Stimulated activated CD8-positive, alpha-beta memory T cell treated with anti-CD3 and anti-CD28 coated beads, Interleukin-15, amount 100 ng/mL, for 24 hours (primary cell): ENCODE measurements around the gene SRP54.
"Not testable (repeated sequence)": the region's sequence is repeated elsewhere in the genome, so short reads cannot be mapped to it uniquely, and the experiment has no call there.

ENCODE experiments used
- DNase-seq: peaks from one replicate; pipeline ENCODE4 v3.0.0-alpha.2; 2020; ENCODE audit warnings: low read depth

The SRP54 gene

DNA sequence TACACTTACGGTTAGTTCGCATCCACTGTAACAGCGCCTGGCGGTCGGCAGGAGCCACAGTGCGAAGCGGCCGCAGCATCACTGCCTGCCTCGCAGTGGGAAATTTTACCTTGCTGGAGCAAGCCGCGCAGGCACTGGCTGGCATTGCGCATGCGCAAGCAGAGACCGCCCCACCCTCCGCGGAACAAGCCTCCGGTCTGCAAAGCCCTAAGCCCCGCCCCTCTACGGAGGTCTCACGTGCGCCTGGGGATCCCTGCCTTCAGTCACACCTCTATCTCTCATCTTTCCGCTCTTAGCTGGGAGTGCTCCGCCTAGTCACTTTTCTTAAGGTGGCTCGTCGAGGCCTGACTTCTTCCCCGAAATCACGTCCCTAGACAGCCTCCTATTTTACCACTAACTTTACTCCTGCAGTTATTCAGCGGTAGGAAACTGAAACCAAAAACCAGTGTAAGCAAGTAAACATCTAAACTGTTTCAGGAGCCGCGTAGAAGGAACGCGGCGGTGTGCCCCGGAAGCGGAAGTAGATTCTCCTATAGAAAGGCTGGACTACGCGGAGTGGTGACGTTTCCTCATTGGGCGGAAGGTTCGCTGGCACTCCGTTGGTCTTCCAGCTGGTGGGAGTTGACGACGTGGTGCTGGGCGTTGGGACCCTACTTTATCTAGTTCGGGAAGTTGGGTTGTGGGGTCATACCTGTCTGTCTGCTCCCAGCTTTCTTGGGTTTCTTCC is at the start of gene SRP54:
Gene SRP54, plus strand, starts transcription at position 572 of the 727 bp plus-strand sequence. CDS start 13,718 bp downstream, outside the sequence.
- peak; percentile 93 for DNase-seq

- no peak for DNase-seq
Observed at GRCh38 chr14:34933301-34933700, 49.5 kb upstream of the SRP54 start.

DNA sequence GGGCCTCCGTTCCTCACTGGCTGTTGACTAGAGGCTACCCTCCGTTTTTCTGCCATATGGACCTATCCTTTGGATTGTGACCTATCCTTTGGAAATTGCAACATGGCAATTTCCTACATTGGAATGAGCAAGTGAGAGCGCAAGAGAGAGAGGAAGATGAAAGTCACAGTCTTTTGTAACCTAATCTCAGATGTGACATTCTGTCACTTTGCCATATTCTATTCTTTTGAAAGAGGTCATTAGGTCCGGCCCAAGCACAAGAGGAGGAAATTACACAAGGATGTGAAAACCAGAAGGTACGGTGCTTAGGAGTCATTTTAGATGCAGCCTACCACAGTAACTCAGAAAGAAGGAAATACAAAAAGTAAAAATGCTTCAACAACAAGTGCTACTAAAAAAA is 47.3 kb upstream of the SRP54 start:
- DNase-seq = no peak

GRCh38 chr14:34937442-34937841 is 45.4 kb upstream of the SRP54 start:
- no peak for DNase-seq

DNA sequence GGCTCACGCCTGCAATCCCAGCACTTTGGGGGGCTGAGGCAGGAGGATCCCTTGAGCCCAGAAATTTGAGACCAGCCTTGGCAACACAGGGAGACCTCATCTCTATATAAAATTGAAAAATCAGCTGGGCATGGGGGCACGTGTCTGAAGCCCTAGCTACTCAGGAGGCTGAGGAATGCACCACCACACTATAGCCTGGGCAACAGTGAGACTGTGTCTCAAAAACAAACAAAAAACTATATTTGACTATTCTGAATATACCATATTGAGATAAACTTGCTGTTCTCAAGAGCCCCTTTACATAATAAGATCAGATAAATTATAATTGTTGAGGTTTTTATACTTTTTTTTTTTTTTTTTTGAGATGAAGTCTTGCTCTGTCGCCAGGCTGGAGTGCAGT is 44.9 kb upstream of the SRP54 start:
- DNase-seq = no peak

DNA sequence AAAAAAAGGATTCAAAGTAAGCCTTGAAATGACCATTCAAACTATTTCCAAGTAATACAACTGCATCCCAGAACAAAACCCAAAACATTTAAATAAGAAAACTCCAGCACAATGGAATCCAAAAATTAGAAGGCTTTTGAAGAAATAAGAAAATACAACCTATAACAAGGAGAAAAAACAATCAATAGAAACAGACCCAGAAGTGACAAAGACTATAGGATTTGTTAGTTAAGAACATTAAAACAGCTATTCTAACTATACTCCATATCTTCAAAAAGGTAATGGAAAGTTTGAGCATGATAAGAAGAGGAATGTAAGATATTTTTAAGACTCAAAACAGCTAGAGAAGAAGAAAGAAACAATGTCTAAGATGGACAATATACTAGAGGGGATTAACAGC is 39.3 kb upstream of the SRP54 start:
- no peak for DNase-seq

DNA sequence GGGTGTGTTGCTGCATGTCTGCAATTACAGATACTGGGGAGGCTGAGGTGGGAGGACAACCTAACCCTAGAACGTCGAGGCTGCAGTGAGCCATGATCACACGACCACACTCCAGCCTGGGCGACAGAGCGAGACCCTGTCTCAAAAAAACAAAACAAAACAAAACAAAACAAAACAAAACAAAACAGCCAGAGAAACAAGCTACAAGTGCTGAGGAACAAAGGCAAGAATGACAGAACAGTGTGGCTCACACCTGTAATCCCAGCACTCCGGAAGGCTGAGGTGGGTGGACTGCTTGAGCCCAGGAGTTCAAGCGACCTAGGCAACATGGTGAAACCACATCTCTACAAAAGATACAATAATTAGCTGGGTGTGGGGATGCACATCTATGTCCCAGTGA is 38.0 kb upstream of the SRP54 start:
- no peak for DNase-seq

DNA sequence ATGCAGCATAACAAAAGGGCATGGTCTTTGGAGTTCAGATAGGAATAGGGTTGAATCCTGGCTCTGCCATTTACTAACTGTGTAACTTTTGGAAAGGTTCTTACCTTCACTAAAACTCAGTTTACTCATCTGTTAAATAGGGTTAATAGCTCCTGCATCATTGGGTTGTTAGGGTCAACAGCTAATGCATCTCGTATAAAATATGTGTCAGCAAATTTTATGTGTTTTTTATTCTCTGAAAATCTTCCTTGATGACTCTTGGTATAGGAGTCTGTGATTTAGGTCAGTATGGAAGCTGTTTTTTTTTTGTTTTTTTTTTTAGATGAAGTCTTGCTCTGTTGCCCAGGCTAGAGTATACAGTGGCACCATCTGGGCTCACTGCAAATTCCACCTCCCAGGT is 36.1 kb upstream of the SRP54 start:
- DNase-seq = no peak

- no peak for DNase-seq
Observed at GRCh38 chr14:34951286-34951685, 31.5 kb upstream of the SRP54 start.

GRCh38 chr14:34956931-34957330 is 25.9 kb upstream of the SRP54 start:
- DNase-seq = no peak

DNA sequence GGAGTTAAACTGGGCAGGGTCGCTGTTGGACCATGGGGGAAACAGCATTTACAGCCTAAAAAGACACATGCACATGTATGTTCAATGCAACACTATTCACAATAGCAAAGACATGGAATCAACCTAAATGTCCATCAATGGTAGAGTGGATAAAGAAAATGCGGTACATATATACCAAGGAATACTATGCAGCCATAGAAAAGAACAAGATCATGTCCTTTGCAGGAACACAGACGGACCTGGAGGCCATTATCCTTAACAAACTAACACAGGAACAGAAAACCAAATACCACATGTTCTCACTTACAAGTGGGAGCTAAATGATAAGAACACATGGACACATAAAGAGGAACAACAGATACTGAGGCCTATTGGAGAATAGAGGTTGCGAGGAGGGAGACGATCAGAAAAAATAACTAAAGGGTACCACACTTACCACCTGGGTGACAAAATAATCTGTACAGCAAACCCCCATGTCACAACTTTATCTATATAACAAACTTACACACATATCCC is 25.0 kb upstream of the SRP54 start:
- no peak for DNase-seq

GRCh38 chr14:34962106-34962505 is 20.7 kb upstream of the SRP54 start:
- DNase-seq = not testable (repeated sequence)

- no peak for DNase-seq
Observed at GRCh38 chr14:34964977-34965764, 17.6 kb upstream of the SRP54 start.

GRCh38 chr14:34965912-34966311 is 16.9 kb upstream of the SRP54 start:
- DNase-seq = no peak

GRCh38 chr14:34966413-34966812 is 16.4 kb upstream of the SRP54 start:
- DNase-seq = no peak

DNA sequence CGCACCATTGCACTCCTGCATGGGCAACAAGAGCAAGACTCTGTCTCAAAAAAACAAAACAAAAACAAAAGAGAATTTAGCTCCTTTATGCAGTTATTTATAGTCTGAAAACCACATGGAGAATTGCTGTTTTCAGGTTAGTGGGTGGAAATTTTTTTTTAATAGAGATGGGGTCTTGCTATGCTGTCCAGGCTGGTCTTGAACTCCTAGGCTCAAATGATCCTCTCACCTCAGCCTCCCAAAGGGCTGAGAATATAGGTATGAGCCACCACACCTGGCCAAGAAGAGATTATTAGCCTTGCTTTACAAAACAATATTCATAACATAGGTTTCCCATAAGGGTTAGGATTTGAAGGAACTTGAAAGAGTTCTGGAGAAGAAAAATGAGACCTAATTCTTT is 12.1 kb upstream of the SRP54 start:
- no peak for DNase-seq

- no peak for DNase-seq
Observed at GRCh38 chr14:34971381-34971780, 11.4 kb upstream of the SRP54 start.

GRCh38 chr14:34971801-34972200 is 11.0 kb upstream of the SRP54 start:
- DNase-seq = no peak

GRCh38 chr14:34978444-34978843 is 4.3 kb upstream of the SRP54 start:
- no peak for DNase-seq

DNA sequence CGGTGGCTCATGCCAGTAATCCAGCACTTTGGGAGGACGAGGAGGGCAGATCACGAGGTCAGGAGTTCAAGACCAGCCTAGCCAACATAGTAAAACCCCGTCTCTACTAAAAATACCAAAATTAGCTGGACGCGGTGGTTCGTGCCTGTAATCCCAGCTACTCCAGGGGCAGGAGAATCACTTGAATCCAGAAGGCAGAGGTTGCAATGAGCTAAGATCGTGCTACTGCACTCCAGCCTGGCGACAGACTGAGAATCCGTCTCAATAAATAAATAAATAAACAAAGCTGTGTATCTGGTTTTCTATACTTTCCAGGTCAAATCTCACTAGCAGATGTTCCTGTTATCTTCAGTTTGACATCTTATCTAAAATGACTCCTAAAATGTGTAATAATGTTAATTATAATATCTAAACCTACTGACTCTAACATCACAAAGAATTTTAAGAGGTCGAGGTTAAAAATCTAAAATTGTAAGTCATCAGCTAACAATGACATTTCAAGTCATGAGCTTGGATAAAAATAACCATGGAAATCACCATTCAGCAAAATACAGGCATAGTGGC is 2.4 kb upstream of the SRP54 start:
- DNase-seq = no peak

DNA sequence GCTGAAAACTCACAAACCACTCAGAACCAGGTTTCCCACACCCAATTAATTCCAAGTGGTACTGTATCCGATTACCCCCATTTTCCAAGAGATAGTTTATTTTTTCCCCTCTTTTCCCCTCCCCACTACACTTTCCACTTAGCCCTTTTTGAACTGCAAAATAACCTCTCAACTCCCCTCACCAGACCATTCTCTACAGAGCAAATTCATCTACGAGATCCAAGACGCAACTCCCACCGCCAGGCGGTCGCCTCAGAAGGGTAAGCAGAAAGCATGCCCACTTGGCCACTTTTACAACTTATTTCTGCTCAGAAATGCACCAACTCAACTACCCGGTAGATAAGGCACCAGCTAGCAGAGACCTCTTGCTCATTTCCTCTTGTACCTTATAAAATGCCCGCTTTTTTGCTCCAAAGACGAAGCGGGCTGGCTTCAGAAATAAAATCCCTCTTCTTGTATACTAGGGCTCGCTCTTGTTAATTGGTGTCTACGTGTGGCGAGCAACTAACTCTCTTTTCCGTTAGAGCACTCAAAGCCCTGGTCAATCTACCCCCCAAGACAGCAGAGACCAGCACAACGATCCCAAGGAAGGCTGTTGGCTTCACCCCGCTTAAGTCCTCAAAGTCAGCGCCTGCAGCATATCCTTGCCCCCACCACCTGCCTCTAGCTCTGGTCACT is 910 bp upstream of the SRP54 start:
- DNase-seq = no peak

GRCh38 chr14:34983148-34983760 is 462 bp downstream of the SRP54 start:
- no peak for DNase-seq
